ENCODE measurements around the gene TTLL5. TPM values are rescaled to one million over a fixed set of nuclear protein-coding genes. Genes with fewer than 3 reads are reported as not detected.

TTLL5 gene
- total and polyA plus RNA-seq, 7 donors: 4.8 to 36.6 (median 17.9) TPM

DNA sequence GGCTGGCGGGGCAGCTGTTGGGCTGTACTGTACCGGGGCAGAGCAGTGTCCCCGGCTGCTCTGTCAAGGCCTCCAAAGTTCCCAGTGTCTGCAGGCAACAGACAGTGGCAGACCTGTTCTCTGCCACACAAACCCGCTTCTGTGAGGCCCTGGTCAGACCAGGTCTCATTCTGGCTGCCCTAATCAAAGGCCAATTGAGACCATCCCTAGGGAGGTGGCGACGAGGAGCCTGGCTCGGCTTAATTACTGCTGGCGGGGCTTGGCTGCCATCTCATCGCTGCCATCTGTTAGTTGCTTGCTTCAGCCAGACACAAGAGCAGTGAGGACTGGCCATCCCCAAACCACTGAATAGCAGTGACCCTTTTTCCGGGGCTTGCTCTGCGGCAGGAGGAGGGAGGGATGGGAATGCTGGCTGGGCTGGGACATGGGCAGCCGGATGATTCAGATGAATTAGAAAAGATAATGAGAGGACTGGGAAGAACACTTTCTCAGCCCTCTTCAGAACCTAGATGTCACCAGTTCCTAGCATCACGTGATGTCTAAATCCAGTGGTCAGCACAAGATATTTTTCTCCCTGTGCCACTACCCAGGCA, 24.9 kb upstream of the TTLL5 start:
- Histone ChIP-seq H3K9me3 (no peaks in the 10 kb centered on the region), H3K36me3 (no peaks in the 10 kb centered on the region), H3K27ac (peak overlapping the region in 1 of 4 donors; percentile 36), H3K4me1 (no peaks in the 10 kb centered on the region), H3K27me3 (no peaks in the 10 kb centered on the region), H3K4me3 (no peak overlapping the region)
- WGBS, 2 donors: 82 to 90% methylated on average over 13 of the region's 13 CpGs
- DNase-seq: no peak
- TF ChIP-seq, protein P1, sequence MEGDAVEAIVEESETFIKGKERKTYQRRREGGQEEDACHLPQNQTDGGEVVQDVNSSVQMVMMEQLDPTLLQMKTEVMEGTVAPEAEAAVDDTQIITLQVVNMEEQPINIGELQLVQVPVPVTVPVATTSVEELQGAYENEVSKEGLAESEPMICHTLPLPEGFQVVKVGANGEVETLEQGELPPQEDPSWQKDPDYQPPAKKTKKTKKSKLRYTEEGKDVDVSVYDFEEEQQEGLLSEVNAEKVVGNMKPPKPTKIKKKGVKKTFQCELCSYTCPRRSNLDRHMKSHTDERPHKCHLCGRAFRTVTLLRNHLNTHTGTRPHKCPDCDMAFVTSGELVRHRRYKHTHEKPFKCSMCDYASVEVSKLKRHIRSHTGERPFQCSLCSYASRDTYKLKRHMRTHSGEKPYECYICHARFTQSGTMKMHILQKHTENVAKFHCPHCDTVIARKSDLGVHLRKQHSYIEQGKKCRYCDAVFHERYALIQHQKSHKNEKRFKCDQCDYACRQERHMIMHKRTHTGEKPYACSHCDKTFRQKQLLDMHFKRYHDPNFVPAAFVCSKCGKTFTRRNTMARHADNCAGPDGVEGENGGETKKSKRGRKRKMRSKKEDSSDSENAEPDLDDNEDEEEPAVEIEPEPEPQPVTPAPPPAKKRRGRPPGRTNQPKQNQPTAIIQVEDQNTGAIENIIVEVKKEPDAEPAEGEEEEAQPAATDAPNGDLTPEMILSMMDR (IDR thresholded peaks at IDR 0.05): no peak
- peak in 1 of 4 donors; percentile 30 for TF ChIP-seq POLR2AphosphoS5 (IDR thresholded peaks at IDR 0.05)
- intact Hi-C loops (cut with DNase I): no loop called here

DNA sequence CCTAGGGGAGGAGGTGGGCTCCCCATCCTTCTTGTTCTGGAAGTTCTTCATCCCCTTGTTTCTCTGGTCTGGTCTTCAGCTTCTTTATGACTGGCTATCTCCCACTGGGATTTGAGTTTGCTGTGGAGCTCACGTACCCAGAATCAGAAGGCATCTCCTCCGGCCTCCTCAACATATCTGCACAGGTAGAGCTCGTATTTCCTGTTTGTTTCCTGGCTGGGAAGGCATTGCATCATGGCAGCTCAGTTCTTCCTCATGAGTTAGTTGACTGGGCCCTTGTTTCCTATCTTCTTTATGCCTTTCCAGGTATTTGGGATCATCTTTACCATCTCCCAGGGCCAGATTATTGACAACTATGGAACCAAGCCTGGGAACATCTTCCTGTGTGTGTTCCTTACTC, 20.2 kb upstream of the TTLL5 start:
- Histone ChIP-seq H3K4me1 (no peaks in the 10 kb centered on the region), H3K27ac (no peak overlapping the region), H3K4me3 (no peak overlapping the region), H3K9me3 (no peaks in the 10 kb centered on the region), H3K27me3 (no peaks in the 10 kb centered on the region), H3K36me3 (no peaks in the 10 kb centered on the region)
- WGBS, 2 donors: 91 to 94% methylated on average over 3 of the region's 3 CpGs
- intact Hi-C loops (cut with DNase I): no loop called here
- TF ChIP-seq, protein P1 (IDR thresholded peaks at IDR 0.05): no peak
- TF ChIP-seq POLR2AphosphoS5 (IDR thresholded peaks at IDR 0.05) (no peak), POLR2A (IDR thresholded peaks at IDR 0.05) (no peak), EP300 (IDR thresholded peaks at IDR 0.05) (no peak)
- no peak for DNase-seq

DNA sequence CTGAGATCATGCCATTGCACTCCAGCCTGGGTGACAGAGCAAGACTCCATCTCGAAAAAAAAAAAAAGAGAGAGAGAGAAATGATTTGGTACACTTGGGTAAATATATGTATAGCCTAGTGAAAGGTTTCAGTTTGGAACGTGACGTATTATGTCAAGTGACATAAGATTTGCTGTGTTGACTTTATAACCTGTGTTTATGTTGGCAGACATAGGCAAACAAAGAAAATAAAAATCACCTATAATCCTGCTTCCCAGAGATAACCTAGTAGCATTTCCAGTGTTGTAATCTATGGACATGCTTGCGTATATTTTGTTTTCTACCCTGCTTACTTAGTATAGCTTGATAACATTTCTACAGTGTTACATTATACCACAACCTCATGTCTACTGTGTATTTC, 17.1 kb upstream of the TTLL5 start:
- intact Hi-C loops (cut with DNase I): no loop called here
- WGBS, 2 donors: 17 to 53% methylated on average over 4 of the region's 4 CpGs
- peaks cover 0 to under 1% (median 0%) of the 10 kb centered on the region in 4 donors for H3K36me3 ChIP-seq
- no peak overlapping the region for H3K4me3 ChIP-seq
- H3K27ac ChIP-seq: no peak overlapping the region
- no peak for TF ChIP-seq POLR2A (IDR thresholded peaks at IDR 0.05)
- TF ChIP-seq, protein P1 (IDR thresholded peaks at IDR 0.05): no peak
- TF ChIP-seq POLR2AphosphoS5 (IDR thresholded peaks at IDR 0.05): no peak
- no peak for TF ChIP-seq EP300 (IDR thresholded peaks at IDR 0.05)
- no peak for DNase-seq
- no peaks in the 10 kb centered on the region for H3K9me3 ChIP-seq
- peaks cover 0 to 8% (median 4%) of the 10 kb centered on the region in 4 donors for H3K4me1 ChIP-seq
- H3K27me3 ChIP-seq: no peaks in the 10 kb centered on the region

DNA sequence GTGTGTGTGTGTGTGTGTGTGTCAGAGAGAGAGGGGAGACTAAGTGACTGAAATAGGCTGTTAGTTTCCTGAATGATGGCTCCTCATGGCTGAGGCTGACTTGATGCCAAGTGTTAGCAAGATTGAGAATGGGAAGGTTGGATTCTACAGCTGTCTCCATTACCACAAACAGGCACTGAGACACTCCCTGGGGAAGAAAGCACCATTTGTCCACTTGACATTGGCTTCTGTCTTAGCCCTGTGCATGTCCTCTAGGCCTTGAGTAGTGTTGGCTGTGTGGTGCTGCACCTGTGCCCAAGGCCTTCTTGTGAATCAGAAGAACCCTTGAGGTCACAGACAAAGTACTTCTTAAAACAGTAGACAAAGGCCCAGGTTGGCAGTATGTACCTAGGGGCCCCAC, 16.0 kb upstream of the TTLL5 start:
- no peaks in the 10 kb centered on the region for H3K27me3 ChIP-seq
- H3K9me3 ChIP-seq: no peaks in the 10 kb centered on the region
- H3K27ac ChIP-seq: no peak overlapping the region
- DNase-seq: no peak
- intact Hi-C loops (cut with DNase I): no loop called here
- H3K4me3 ChIP-seq: no peak overlapping the region
- H3K4me1 ChIP-seq: peaks cover 0 to 8% (median 4%) of the 10 kb centered on the region in 4 donors
- H3K36me3 ChIP-seq: peaks cover 0 to 11% (median 3%) of the 10 kb centered on the region in 4 donors
- TF ChIP-seq POLR2A (IDR thresholded peaks at IDR 0.05) (no peak), EP300 (IDR thresholded peaks at IDR 0.05) (no peak), POLR2AphosphoS5 (IDR thresholded peaks at IDR 0.05) (no peak)
- TF ChIP-seq, protein P1 (IDR thresholded peaks at IDR 0.05): no peak

DNA sequence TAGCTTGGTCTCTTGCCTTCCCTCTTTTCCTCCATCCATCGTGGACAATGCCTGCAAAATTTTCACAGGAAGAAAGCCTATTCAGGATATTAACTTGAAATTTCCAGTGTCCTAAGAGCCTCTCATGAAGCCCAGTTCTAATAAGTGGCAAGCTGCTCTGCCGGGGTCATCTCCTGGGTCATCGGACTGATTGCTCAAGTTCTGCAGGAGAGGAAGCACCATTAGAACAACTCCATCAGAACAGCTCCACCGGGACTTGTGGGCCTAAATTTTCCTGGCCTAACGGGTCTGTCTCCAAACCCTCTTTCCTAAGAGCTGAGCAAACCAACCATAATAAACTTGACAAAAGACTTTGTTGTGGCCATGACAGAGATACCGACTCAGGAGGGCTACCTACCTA, 14.3 kb upstream of the TTLL5 start:
- H3K4me3 ChIP-seq: no peak overlapping the region
- no peak for DNase-seq
- intact Hi-C loops (cut with DNase I): no loop called here
- peaks cover 14 to 28% (median 17%) of the 10 kb centered on the region in 4 donors for H3K36me3 ChIP-seq
- H3K4me1 ChIP-seq: peaks cover 0 to 8% (median 4%) of the 10 kb centered on the region in 4 donors
- H3K27me3 ChIP-seq: no peaks in the 10 kb centered on the region
- TF ChIP-seq POLR2A (IDR thresholded peaks at IDR 0.05): no peak
- TF ChIP-seq EP300 (IDR thresholded peaks at IDR 0.05): no peak
- TF ChIP-seq POLR2AphosphoS5 (IDR thresholded peaks at IDR 0.05): no peak
- TF ChIP-seq, protein P1 (IDR thresholded peaks at IDR 0.05): no peak
- WGBS, 2 donors: 91 to 94% methylated on average over 6 of the region's 6 CpGs
- no peaks in the 10 kb centered on the region for H3K9me3 ChIP-seq
- H3K27ac ChIP-seq: no peak overlapping the region
